Keratinocyte (primary cell): Measurements from ENCODE around the gene GFAP. TPM values are rescaled to one million over a fixed set of nuclear protein-coding genes. Genes with fewer than 3 reads are reported as not detected.

Experiments used
- DNase-seq: peaks from one replicate; pipeline ENCODE4 v3.0.0-alpha.2; 2011; ENCODE audit warnings: low read depth, missing footprints, low spot score
- FAIRE-seq: peaks from 2 replicates; lab custom pipeline; 2011; peaks lifted over from hg19 to GRCh38; lab: Jason Lieb, UNC
- H2AFZ ChIP-seq: 2 replicates; pipeline ENCODE4 v1.6.0; 2012; ENCODE audit warnings: low read length, control low read depth, inconsistent platforms; ENCODE audit not compliant: control insufficient read depth
- H3K27ac ChIP-seq: 2 replicates; pipeline ENCODE4 v1.5.1; 2011; ENCODE audit warnings: low read length; ENCODE audit not compliant: control insufficient read depth, insufficient read depth
- H3K27me3 ChIP-seq: 3 replicates; pipeline ENCODE4 v1.6.0; 2011; ENCODE audit warnings: low read length; ENCODE audit not compliant: control insufficient read depth, insufficient read depth; ENCODE audit errors: extremely low read depth
- H3K36me3 ChIP-seq, 2 experiments: 2 replicates in 1 of 2; 3 replicates in 1 of 2; pipeline ENCODE4 v1.5.1; 2011; ENCODE audit warnings: low read length in 2 of 2, mild to moderate bottlenecking in 1 of 2; ENCODE audit not compliant: control insufficient read depth in 2 of 2, insufficient read depth in 2 of 2; ENCODE audit errors: extremely low read depth in 1 of 2
- H3K4me1 ChIP-seq: 3 replicates; pipeline ENCODE4 v1.5.1; 2011; ENCODE audit warnings: low read length; ENCODE audit not compliant: control insufficient read depth, insufficient read depth; ENCODE audit errors: extremely low read depth
- H3K4me2 ChIP-seq: 3 replicates; pipeline ENCODE4 v1.6.0; 2011; ENCODE audit warnings: low read depth, low read length; ENCODE audit not compliant: control insufficient read depth, insufficient read depth; ENCODE audit errors: extremely low read depth
- H3K4me3 ChIP-seq, 3 experiments: fragments of 200-600 bp in 1 of 3; sonication (generic) in 1 of 3; 2 replicates in 2 of 3; 3 replicates in 1 of 3; pipeline ENCODE4 v1.5.1; 2011 to 2016; ENCODE audit warnings: low read length in 3 of 3, mild to moderate bottlenecking in 3 of 3, control low read depth in 2 of 3, inconsistent platforms in 1 of 3, low read depth in 1 of 3, mixed read lengths in 1 of 3, mixed run types in 1 of 3, moderate library complexity in 1 of 3; ENCODE audit not compliant: control insufficient read depth in 2 of 3, insufficient read depth in 2 of 3; ENCODE audit errors: extremely low read depth in 1 of 3
- H3K79me2 ChIP-seq: 2 replicates; pipeline ENCODE4 v1.6.0; 2012; ENCODE audit warnings: low read length; ENCODE audit not compliant: control insufficient read depth, insufficient read depth
- H3K9ac ChIP-seq: 3 replicates; pipeline ENCODE4 v1.6.0; 2011; ENCODE audit warnings: low read length; ENCODE audit not compliant: control insufficient read depth, insufficient read depth; ENCODE audit errors: extremely low read depth
- H3K9me1 ChIP-seq: 3 replicates; pipeline ENCODE4 v1.6.0; 2011; ENCODE audit warnings: low read length; ENCODE audit not compliant: control insufficient read depth, insufficient read depth; ENCODE audit errors: extremely low read depth
- H3K9me3 ChIP-seq: 2 replicates; pipeline ENCODE4 v1.5.1; 2012; ENCODE audit warnings: low read depth, low read length; ENCODE audit not compliant: control insufficient read depth
- H4K20me1 ChIP-seq: 3 replicates; pipeline ENCODE4 v1.6.0; 2011; ENCODE audit warnings: low read length; ENCODE audit not compliant: control insufficient read depth, insufficient read depth; ENCODE audit errors: extremely low read depth
- CTCF ChIP-seq, 3 experiments: IDR thresholded peaks in 1 of 3; conservative IDR thresholded peaks in 1 of 3; optimal IDR thresholded peaks in 1 of 3; 2 replicates in 2 of 3; 3 replicates in 1 of 3; pipeline versions ENCODE3 to v1.5.1; 2011; ENCODE audit warnings: low read length in 3 of 3, mild to moderate bottlenecking in 3 of 3, moderate library complexity in 2 of 3, control low read depth in 1 of 3, inconsistent platforms in 1 of 3; ENCODE audit not compliant: insufficient read depth in 2 of 3; ENCODE audit errors: extremely low read depth in 1 of 3
- EZH2 ChIP-seq: IDR thresholded peaks from one replicate; pipeline ENCODE4 v1.6.1; 2012; ENCODE audit warnings: inconsistent platforms, mild to moderate bottlenecking, low read length, moderate library complexity
- dilution Hi-C: fragments of 300-500 bp; cut with MboI; formaldehyde crosslinking; loops from one replicate; pipeline ENCODE4 v1.7.0; 2020; ENCODE audit warnings: low sequenced_read_pairs; ENCODE audit not compliant: extremely low pct_ligation_motif_present
- polyA plus RNA-seq, 5 experiments: library from polyadenylated mRNA; depleted of rRNA in 3 of 5; stranded (reverse) in 3 of 5; stranded (forward) in 1 of 5; unstranded in 1 of 5; fragments of >200 nt; gene quantifications; 1 replicate in 1 of 5; 2 replicates in 3 of 5; 3 replicates in 1 of 5; pipeline versions ENCODE4 v1.2.1 to v1.2.3, GENCODE V29; 2011 to 2012; ENCODE audit warnings: missing spikeins in 2 of 5, low read depth in 1 of 5, low replicate concordance in 1 of 5

GFAP gene
- polyA plus RNA-seq, 1 donor (not counting 4 experiments of a cell fraction or from before 2014, with no cell fraction given): 0.14 TPM

GRCh38 chr17:44865931-44866330, 49.4 kb downstream of the GFAP start:
- peaks cover 35 to 76% of the 10 kb centered on the region in 2 experiments for H3K36me3 ChIP-seq

GRCh38 chr17:44865231-44865660, 50.1 kb downstream of the GFAP start:
- Histone ChIP-seq H3K27me3 (no peaks in the 10 kb centered on the region), H3K4me1 (no peaks in the 10 kb centered on the region), H3K4me2 (no peak overlapping the region), H3K36me3 (peaks cover 35 to 80% of the 10 kb centered on the region in 2 experiments), H3K9ac (no peak overlapping the region), H2AFZ (no peak overlapping the region), H3K79me2 (no peaks in the 10 kb centered on the region), H3K9me1 (no peaks in the 10 kb centered on the region), H3K27ac (no peak overlapping the region), H3K4me3 (no peak overlapping the region), H4K20me1 (peaks cover 4% of the 10 kb centered on the region), H3K9me3 (no peaks in the 10 kb centered on the region)
- dilution Hi-C loops: no loop called here
- TF ChIP-seq CTCF (optimal IDR thresholded peaks at IDR 0.05 in 1 of 3, IDR thresholded peaks at IDR 0.05 in 1 of 3, conservative IDR thresholded peaks at IDR 0.05 in 1 of 3; ENCODE audit: extremely low read depth in 1 of 3, insufficient read depth in 2 of 3, low read length in 3 of 3): peak; percentile 76 to 86 (median 77)
- TF ChIP-seq EZH2: no peak
- peak; percentile 26 for DNase-seq
- no peak for FAIRE-seq

More at GRCh38 chr17:44865931-44866330, 49.4 kb downstream of the GFAP start:
- dilution Hi-C loops: no loop called here
- no peaks in the 10 kb centered on the region for H3K27me3 ChIP-seq
- no peak overlapping the region for H3K4me3 ChIP-seq
- no peak overlapping the region for H3K4me2 ChIP-seq
- TF ChIP-seq EZH2: no peak
- no peak for TF ChIP-seq CTCF (optimal IDR thresholded peaks at IDR 0.05 in 1 of 3, IDR thresholded peaks at IDR 0.05 in 1 of 3, conservative IDR thresholded peaks at IDR 0.05 in 1 of 3; ENCODE audit: extremely low read depth in 1 of 3, insufficient read depth in 2 of 3, low read length in 3 of 3)
- no peak overlapping the region for H2AFZ ChIP-seq
- no peaks in the 10 kb centered on the region for H3K4me1 ChIP-seq
- no peaks in the 10 kb centered on the region for H3K79me2 ChIP-seq
- no peaks in the 10 kb centered on the region for H3K9me3 ChIP-seq
- H3K27ac ChIP-seq: no peak overlapping the region
- peaks cover 4% of the 10 kb centered on the region for H4K20me1 ChIP-seq
- DNase-seq (no peak), FAIRE-seq (no peak)
- no peak overlapping the region for H3K9ac ChIP-seq
- H3K9me1 ChIP-seq: no peaks in the 10 kb centered on the region
